HS-5 (cell line): Measurements from ENCODE around the gene MICAL1.

Experiments used
- DNase-seq: peaks from one replicate; pipeline ENCODE4 v3.0.0-alpha.2; 2012; ENCODE audit warnings: low read depth

The MICAL1 gene

DNA sequence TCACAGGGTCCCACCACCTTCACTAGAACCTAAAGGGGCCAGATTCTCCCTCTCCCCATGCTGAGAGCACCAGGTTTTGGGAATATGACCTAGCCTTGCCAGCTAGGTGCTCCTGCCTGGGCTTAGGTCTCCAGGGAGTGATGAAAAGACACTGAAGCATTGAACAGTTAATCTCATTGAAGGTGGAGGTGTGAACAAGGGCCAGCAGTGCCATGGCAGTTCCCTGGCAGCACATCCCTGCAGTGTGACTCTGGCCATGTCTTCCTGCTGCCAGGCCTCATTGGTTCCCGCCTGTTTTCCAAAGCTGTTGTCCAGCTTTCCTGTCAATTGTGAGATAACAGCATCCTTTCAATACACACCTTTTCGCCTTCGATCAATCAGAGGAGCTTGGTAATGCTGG lies 26.1 kb downstream of the MICAL1 start:
- no peak for DNase-seq

DNA sequence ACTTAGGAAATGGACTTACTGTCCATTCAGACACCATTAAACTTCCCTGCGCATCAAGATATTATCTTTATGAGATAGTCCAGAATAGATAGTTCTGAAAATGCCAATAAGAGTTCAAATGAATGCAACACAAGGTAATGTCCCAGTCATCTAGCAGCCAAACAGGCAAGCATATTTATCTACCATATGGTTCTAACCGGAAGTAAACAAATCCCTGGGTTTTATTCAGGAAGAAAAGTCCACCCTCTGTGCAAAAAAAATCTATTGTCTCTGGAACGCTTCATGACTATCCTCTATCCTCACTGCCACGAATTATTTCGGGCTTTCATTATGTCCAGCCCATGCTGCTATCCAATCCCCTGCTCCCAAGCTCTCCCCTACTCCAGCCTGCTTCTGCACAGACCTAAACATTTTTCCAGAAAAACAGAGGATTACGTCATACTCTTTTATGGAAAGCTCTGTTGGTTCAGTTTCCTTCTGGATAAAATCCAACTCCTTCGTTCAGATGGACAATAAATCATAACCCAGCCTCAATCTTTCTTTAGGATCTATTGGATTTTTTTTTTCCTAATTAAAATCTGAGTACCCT lies 26.6 kb downstream of the MICAL1 start:
- DNase-seq = no peak

DNA sequence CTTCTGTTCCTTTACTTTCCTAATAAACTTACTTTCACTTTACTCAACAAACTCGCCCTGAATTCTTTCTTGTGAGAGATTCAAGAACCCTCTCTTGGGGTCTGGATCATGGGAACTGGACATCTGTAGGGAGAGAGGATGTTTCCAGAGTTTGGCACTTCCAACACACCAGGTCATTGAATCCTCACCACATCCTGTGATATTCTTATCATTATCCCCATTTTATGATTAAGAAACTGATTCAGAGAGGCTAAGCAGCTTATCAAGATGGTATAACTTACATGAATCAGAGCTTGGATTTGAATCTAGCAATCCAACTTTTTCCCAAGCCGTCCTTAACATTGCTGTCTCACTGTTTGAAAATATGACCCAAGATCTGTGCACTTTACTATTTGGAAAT lies 30.6 kb downstream of the MICAL1 start:
- DNase-seq = no peak

- DNase-seq = no peak
Observed at GRCh38 chr6:109421184-109421583, 34.4 kb downstream of the MICAL1 start.

GRCh38 chr6:109420751-109421150 lies 34.8 kb downstream of the MICAL1 start:
- DNase-seq = no peak

DNA sequence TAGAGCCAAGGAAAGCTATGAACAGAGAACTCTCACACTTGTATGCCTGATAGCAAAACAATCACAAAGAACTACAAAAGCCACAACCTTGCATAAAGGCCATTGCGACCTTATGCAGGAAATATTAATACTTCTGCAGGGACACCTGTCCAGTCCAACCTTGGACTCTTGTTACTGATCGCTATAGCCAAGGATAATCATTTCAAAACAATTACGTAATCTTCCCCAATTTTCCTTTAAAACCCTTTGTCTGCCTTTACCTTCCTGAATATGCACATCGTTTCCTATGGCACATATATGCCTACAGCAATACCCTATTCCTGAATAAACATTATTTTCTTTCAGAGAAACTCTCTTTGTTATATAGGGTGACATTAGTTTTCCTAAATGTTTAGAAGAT lies 37.9 kb downstream of the MICAL1 start:
- no peak for DNase-seq

DNA sequence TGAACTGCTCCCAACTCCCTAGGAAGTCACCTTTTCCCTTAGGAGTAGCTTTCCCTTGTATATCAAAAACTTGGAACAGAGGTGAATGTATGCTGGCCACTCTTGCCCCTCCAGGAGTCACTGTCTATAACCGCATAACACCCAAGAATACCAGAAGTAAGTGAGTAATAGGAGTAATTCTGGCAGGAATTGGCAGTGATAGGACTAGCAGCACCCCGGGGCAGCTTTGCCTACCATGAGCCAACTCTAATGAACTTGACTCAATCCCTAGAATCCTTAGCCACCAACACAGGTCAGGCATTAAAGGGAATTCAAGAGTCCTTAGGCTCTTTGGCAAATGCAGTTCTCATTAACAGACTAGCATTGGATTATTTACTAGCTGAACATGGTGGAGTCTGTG lies 44.5 kb downstream of the MICAL1 start:
- DNase-seq = no peak

GRCh38 chr6:109406196-109406595 lies 49.4 kb downstream of the MICAL1 start:
- DNase-seq = no peak

DNA sequence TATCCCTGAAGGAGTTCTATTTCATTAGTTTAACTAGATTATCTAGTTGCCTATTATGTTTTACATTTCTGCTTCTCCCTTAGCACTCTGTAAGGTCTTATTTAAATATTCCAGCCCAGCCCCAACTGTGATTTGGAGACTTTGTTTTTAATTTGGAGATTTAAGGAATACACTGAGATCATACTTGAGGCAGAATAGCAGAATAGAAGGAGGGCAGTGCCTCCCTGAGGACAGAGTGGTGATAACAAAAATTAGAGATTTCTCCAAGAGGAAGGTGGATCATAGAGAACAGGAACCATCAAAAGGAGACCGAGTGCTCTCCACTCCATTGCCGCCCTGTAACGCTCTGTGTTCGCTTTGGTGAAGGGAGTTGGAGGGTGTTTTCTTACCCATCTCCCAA lies 58.6 kb downstream of the MICAL1 start:
- no peak for DNase-seq

DNA sequence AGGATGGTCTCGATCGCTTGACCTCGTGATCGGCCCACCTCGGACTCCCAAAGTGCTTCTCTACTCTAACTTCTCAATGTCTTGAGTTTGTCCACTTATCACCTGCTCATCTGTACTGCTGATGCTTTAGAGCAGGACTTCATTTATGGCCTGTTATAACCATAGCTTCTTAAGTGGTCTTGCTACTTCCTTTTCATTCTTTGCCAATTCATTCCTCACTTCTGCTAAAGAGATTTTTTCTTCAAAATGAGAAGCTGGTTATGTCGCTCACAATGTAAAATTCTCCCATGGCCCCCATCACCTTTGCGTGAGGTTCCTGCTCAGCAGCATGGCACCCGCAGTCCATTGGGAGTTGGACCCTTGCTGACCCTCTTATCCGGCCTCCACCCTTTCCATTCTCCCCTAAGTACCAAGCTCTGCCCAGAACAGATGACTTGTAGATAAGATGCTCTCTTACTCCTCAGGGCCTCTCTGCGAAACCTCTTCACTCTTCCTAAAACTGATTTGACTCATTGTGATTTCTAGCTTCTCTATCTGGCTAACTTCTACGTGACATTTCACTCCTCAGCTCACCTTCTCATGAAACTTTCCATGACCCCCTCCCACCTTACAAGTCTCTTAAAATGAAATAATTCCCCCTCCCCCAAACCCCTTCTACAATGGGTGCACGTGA lies 59.4 kb downstream of the MICAL1 start:
- DNase-seq = no peak
